ENCODE measurements around the gene C6orf47. TPM values are rescaled to one million over a fixed set of nuclear protein-coding genes. Genes with fewer than 3 reads are reported as not detected.

Gene C6orf47
- total and polyA plus RNA-seq, 2 of the 8 experiments (the other 6 are each of a cell fraction or from before 2014, with no cell fraction given), result 4.7 to 14.6 TPM

DNA sequence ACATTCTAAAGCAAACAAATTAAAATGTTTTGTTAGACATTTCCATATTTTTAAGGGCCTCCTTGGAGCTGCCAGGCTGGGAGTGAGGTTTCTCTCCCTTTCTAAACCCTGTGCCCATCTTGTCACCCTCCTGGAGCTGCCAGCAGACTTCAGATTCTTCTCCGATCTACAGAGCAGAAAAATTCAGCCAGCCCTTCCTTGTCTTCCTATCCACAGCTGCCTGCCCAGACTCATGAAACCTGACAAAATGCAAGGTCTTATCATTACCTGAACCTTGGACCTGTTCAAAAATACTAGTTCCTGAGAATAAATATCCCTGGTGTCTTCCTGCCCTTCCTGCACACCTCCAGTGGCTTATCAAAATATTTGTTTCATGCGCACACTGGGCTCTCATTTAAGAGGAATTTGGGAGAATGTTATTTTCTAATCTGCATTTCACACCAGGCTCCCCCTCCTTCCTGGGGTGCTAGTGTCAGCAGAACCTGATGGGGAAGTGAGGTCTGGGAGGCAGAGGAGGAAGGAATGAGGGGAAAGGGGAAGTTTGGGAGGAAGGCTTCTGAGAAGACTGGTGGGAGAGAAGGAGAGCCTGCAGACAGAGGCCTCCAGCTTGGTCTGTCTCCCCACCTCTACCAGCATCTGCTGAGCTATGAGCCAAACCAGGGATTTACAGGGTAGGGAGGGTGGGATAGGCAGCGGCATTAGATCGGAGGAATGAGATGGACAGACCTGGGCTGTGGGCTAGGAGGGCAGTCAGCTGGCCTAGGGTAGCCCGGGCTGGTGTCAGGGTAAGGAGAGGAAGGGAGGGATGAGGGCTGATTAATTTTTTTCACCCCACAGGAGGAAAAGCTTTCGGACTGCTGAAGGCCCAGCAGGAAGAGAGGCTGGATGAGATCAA is 45.6 kb downstream of the C6orf47 start, which contains the start of gene AIF1 (continued):
- no peak for TF ChIP-seq CHD7 (IDR thresholded peaks at IDR 0.05; ENCODE audit: insufficient replicate concordance, low read length)
